Epidermal melanocyte (primary cell): ENCODE measurements around the gene GJC2.

Source experiments
- DNase-seq: peaks from one replicate; pipeline ENCODE4 v3.0.0; 2011; ENCODE audit warnings: low spot score; ENCODE audit not compliant: insufficient read length

Gene GJC2

GRCh38 chr1:228144993-228145343, 4.8 kb upstream of the GJC2 start:
- no peak for DNase-seq

- DNase-seq: no peak
Observed at GRCh38 chr1:228145463-228146416, 4.0 kb upstream of the GJC2 start.

DNA sequence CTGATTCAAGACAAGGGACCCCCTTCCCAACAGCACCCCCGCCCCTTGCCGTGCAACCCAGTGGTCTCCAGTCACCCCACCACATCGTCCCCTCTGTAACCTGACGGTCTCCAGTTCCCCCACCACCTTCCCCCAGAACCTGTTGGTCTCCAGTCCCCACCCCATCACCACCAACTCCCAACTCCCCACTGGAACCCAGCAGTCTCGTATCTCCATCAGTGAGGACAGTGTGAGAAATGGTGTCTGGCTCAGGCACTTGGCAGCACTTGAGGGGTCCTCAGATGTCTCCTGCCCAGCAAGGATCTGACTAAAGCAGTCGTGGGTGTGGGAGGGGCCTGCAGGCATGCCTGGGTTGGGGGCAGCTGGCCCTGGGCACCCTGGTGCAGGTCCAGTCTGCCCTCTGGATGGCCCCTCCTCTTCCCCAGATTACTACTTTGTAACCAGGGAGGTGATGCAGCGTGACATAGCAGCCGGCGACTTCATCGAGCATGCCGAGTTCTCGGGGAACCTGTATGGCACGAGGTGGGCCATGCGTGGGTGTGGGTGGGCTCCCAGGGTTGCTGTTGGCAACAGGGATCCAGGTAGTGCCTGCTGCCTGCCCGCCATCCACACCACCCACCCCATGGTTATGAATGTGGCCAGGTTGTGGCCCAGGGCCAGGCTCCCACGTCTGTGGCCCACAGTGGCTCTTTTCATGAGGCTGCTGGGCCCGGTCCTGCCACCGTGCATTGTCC, 3.1 kb upstream of the GJC2 start:
- no peak for DNase-seq

DNA sequence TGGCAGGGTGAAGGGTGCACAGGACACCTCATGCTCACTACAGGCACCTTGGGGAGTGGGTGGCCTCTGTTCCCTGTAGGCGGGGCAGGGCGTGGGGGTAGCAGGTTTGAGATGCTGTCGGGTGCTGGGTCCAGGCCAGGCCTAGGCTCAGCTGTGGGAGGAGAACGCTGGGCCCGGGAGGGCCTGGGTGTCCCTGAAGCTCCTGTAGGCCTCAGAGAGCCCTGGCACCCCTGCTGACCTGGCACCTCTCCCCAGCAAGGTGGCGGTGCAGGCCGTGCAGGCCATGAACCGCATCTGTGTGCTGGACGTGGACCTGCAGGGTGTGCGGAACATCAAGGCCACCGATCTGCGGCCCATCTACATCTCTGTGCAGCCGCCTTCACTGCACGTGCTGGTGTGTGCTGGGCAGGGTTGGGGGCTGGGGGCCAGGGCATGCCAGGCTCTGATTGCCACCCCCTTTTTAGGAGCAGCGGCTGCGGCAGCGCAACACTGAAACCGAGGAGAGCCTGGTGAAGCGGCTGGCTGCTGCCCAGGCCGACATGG, 2.5 kb upstream of the GJC2 start:
- no peak for DNase-seq

GRCh38 chr1:228147768-228148167, 2.0 kb upstream of the GJC2 start:
- DNase-seq: no peak

- no peak for DNase-seq
Observed at GRCh38 chr1:228148196-228148861, 1.4 kb upstream of the GJC2 start.

DNA sequence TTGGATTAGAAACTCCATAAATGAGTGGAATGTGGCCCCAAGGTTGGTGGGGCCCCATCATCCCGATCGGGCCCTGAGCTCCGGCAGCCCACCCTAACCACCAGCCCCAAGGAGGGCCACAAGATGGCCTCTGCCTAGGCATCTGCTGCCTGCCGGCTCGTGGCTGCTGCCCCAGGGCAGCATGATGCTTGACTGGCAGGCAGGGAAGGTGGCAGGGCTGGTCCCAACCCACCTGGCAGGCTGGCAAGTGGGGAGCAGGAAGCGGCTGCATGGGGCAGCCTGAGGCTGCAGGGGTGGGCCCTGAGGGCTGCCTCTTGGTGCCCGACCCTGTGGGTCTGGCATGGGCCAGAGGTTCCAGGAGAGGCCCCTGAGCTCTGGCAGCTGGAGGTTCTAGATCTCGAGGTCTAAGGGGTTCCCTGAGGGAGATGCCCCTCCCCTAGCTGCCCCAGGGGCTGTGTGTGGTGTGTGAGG, 760 bp upstream of the GJC2 start:
- no peak for DNase-seq

DNA sequence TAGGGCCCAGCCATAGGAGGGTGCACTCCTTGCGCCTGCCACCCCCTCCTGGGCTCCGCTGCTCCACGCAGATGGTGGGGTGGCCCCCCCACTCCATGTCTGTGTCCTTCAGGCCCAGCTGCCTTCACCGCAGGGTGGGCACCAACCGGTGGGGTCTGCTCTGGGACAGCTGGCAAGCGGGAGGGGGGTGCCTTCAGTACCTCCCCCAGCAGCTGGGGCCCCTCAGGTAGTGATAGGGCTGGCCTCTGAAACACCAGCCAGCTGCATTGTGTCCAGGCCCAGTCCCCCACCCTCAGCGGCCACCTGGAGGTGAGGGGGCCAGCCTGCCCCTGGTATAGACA, 360 bp downstream of the GJC2 start:
- no peak for DNase-seq

DNA sequence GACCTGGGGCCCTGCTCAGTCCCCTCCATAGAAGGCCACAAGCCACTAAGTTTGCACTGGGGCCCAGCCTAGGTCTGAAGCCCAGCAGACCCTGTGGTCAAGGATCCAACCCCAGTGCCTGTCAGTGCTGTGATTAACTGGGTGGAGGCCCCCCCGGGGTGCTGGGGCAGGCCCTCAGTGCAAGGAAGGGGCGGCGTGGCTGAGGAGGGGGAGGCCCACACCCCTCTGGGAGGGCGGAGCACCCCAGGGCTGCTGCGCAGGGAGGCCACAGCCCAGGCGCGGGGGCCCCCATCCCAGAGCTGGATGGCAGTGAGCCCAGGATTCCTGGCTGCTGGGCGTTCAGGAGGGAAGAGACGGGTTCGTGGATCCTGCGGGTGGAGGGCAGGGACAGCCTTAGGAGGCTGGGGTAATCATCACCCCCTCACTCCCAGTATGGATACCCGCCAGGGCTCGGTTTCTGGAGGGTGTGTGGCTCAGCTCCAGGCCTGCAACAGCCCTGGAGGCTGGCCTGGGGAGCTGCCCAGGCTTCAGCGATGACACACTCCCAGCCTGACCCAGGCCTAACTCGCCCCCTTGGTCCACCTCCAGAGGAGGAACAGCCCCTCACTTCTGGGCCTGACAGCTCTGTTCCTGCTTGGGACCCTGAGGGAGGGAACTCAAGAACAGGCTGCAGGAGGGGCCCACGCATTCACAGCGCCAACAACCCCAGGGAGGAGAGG, 890 bp downstream of the GJC2 start:
- no peak for DNase-seq

- no peak for DNase-seq
Observed at GRCh38 chr1:228151180-228151925, 1.6 kb downstream of the GJC2 start.

- no peak for DNase-seq
Observed at GRCh38 chr1:228152097-228152917, 2.6 kb downstream of the GJC2 start.

DNA sequence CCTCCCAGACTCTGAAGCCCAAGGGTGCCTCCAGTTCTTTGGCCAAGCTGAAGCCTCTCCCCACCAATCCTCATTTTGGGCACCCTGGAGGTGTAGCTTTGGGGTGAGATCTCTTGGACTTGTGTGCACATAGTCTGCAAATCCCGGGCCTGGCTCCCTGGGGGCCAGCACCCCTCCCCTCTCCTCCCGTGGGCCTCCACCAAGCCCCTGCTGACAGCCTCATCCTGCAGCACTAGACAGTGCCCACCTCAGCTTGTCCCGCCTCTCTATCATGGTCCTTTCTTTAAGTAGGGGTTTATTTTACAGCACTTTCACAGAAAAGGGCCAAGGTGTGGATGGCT, 3.2 kb downstream of the GJC2 start:
- DNase-seq: no peak

GRCh38 chr1:228154021-228154669, 4.4 kb downstream of the GJC2 start:
- DNase-seq: no peak

GRCh38 chr1:228154670-228155571, 5.2 kb downstream of the GJC2 start:
- DNase-seq: no peak

GRCh38 chr1:228155596-228156514, 6.1 kb downstream of the GJC2 start:
- no peak for DNase-seq

DNA sequence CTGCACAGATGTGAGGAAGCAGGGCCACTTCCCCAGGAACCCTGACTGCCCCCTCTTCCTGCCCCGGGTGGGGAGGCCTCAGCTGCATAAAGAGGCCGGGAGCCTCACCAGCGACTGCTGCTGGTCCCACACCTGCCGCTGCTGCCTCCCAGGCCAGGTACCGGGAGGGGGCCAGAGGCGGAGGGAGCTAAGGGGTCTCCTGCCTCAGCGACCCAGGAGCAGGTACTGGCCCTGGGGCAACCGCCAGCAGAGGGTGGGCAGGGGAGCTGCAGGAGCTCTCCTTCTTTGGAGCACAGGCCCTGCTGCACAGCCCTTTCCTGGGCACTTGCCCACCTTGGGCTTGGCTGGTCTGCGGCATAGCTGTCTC, 6.8 kb downstream of the GJC2 start:
- DNase-seq: no peak
